ENCODE results near the gene KANSL1.

Gene KANSL1

GRCh38 chr17:46078675-46079074 lies 114.6 kb downstream of the KANSL1 start:
- Histone ChIP-seq H4K20me1 (ENCODE audit: low read depth, low read length) (no peaks in the 10 kb centered on the region), H3K9ac (ENCODE audit: low read length) (no peak overlapping the region), H3K9me3 (ENCODE audit: insufficient read depth, low read length) (no peaks in the 10 kb centered on the region), H3K79me2 (ENCODE audit: insufficient read depth, low read length) (peaks cover 13% of the 10 kb centered on the region), H3F3A (ENCODE audit: insufficient read depth) (peaks cover 5% of the 10 kb centered on the region; the same call in 1 of the 2 replicates), H3K4me3 (ENCODE audit: insufficient read depth, low read length, poor library complexity, severe bottlenecking) (no peak overlapping the region), H3K27ac (ENCODE audit: low read depth, low read length) (no peak overlapping the region), H3K9me2 (replicated peaks; ENCODE audit: insufficient read depth, low read length) (no peaks in the 10 kb centered on the region), H3K27me3 (ENCODE audit: low read length) (no peaks in the 10 kb centered on the region), H3K4me2 (ENCODE audit: low read depth, low read length, poor library complexity, severe bottlenecking) (no peak overlapping the region), H2AFZ (ENCODE audit: low read depth, low read length, severe bottlenecking) (no peak overlapping the region), H3K36me3 (ENCODE audit: low read length) (peaks cover 5% of the 10 kb centered on the region; the same call in 1 of the 2 replicates)
- TF ChIP-seq CTCF (IDR thresholded peaks at IDR 0.05; ENCODE audit: insufficient read depth, low read length, poor library complexity, severe bottlenecking) (no peak), EZH2phosphoT487 (conservative IDR thresholded peaks at IDR 0.05; ENCODE audit: low read length) (no peak)

GRCh38 chr17:46074540-46074939 lies 118.7 kb downstream of the KANSL1 start:
- Histone ChIP-seq H3K79me2 (ENCODE audit: insufficient read depth, low read length) (peaks cover 11% of the 10 kb centered on the region; the same call in 1 of the 2 replicates), H3K4me2 (ENCODE audit: low read depth, low read length, poor library complexity, severe bottlenecking) (no peak overlapping the region), H2AFZ (ENCODE audit: low read depth, low read length, severe bottlenecking) (no peak overlapping the region), H3K9ac (ENCODE audit: low read length) (no peak overlapping the region), H3K36me3 (ENCODE audit: low read length) (peaks cover 5% of the 10 kb centered on the region; the same call in 1 of the 2 replicates), H3K9me3 (ENCODE audit: insufficient read depth, low read length) (no peaks in the 10 kb centered on the region), H4K20me1 (ENCODE audit: low read depth, low read length) (no peaks in the 10 kb centered on the region), H3K27me3 (ENCODE audit: low read length) (no peaks in the 10 kb centered on the region), H3K9me2 (replicated peaks; ENCODE audit: insufficient read depth, low read length) (no peaks in the 10 kb centered on the region), H3F3A (ENCODE audit: insufficient read depth) (no peaks in the 10 kb centered on the region; the same call in 1 of the 2 replicates), H3K27ac (ENCODE audit: low read depth, low read length) (no peak overlapping the region), H3K4me3 (ENCODE audit: insufficient read depth, low read length, poor library complexity, severe bottlenecking) (no peak overlapping the region)
- TF ChIP-seq EZH2phosphoT487 (conservative IDR thresholded peaks at IDR 0.05; ENCODE audit: low read length) (no peak), CTCF (IDR thresholded peaks at IDR 0.05; ENCODE audit: insufficient read depth, low read length, poor library complexity, severe bottlenecking) (no peak)

DNA sequence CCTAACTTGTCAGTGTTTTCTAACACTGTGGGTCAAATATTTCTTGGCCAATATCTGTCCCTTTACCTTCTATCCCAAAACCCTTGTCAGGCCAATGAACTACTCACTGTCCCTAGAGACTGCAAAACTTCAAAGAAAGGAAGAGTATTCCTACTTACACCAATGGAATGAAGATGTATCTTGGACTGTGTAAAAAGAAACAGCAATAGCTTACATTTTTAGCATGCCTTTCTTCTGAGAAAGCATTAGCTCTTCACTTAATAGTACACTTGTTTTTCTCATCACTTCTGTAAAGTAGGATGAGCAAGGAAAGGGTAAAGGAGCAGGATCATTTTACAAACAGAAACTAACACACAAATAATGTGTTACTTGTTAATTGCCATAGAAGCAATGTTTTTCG lies 120.2 kb downstream of the KANSL1 start:
- TF ChIP-seq EZH2phosphoT487 (conservative IDR thresholded peaks at IDR 0.05; ENCODE audit: low read length) (no peak), CTCF (IDR thresholded peaks at IDR 0.05; ENCODE audit: insufficient read depth, low read length, poor library complexity, severe bottlenecking) (no peak)
- Histone ChIP-seq H4K20me1 (ENCODE audit: low read depth, low read length) (no peaks in the 10 kb centered on the region), H3K27me3 (ENCODE audit: low read length) (no peaks in the 10 kb centered on the region), H3F3A (ENCODE audit: insufficient read depth) (no peaks in the 10 kb centered on the region; the same call in 1 of the 2 replicates), H3K4me3 (ENCODE audit: insufficient read depth, low read length, poor library complexity, severe bottlenecking) (no peak overlapping the region), H3K9ac (ENCODE audit: low read length) (no peak overlapping the region), H3K79me2 (ENCODE audit: insufficient read depth, low read length) (peaks cover 11% of the 10 kb centered on the region; the same call in 1 of the 2 replicates), H3K36me3 (ENCODE audit: low read length) (peaks cover 2% of the 10 kb centered on the region; the same call in 1 of the 2 replicates), H3K27ac (ENCODE audit: low read depth, low read length) (no peak overlapping the region), H2AFZ (ENCODE audit: low read depth, low read length, severe bottlenecking) (no peak overlapping the region), H3K9me3 (ENCODE audit: insufficient read depth, low read length) (no peaks in the 10 kb centered on the region), H3K4me2 (ENCODE audit: low read depth, low read length, poor library complexity, severe bottlenecking) (no peak overlapping the region), H3K9me2 (replicated peaks; ENCODE audit: insufficient read depth, low read length) (no peaks in the 10 kb centered on the region)

Data from SU-DHL-6 (cell line).